ENCODE results near the gene PCBD1.

Gene PCBD1

DNA sequence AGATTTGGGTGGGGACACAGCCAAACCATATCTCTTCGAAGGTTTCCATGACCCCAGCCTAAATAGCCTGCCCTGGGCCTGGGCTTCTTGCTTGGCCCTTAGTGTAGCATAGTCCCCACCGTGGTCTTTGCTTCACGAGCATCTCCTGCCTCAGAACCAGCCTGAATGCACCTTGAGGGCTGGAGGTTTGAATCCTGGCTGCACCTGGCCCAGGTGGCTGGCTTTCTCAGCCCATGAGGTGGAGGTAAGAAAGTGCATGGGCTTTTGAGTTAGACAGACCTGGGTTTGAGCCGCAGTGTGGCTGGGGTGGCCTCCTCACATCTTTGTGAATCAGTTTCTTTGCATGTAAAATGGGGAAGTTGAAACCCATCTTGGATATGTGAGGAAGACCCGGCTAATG, 24.2 kb upstream of the PCBD1 start:
- TF ChIP-seq, protein P1, sequence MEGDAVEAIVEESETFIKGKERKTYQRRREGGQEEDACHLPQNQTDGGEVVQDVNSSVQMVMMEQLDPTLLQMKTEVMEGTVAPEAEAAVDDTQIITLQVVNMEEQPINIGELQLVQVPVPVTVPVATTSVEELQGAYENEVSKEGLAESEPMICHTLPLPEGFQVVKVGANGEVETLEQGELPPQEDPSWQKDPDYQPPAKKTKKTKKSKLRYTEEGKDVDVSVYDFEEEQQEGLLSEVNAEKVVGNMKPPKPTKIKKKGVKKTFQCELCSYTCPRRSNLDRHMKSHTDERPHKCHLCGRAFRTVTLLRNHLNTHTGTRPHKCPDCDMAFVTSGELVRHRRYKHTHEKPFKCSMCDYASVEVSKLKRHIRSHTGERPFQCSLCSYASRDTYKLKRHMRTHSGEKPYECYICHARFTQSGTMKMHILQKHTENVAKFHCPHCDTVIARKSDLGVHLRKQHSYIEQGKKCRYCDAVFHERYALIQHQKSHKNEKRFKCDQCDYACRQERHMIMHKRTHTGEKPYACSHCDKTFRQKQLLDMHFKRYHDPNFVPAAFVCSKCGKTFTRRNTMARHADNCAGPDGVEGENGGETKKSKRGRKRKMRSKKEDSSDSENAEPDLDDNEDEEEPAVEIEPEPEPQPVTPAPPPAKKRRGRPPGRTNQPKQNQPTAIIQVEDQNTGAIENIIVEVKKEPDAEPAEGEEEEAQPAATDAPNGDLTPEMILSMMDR (IDR thresholded peaks at IDR 0.05; ENCODE audit: low read length, missing control alignments): no peak
- no peak for DNase-seq (ENCODE audit: low read depth)
- no peak overlapping the region for H3K4me3 ChIP-seq (replicated peaks; ENCODE audit: low read depth, low read length)

DNA sequence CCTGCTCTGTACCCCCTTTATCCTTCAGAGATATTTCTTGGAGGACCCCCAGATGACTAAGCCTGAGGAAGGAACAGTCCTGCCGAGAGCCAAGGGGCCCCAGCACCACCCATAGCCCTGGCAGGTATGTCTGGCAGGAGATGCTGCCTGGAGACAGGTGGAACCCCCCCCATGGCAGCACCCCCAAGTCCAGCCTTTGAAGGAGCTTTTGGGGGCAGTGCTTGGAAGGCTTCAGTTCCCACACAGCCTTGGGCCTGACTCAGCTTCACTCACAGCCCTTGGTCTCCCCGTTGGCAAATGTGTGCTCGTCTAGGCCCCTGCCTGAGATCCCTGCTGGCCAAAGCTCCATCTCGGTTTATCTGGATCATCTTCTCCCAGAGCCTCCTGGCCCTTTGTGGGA, 23.0 kb upstream of the PCBD1 start:
- no peak overlapping the region for H3K4me3 ChIP-seq (replicated peaks; ENCODE audit: low read depth, low read length)
- DNase-seq (ENCODE audit: low read depth): no peak
- TF ChIP-seq, protein P1 (IDR thresholded peaks at IDR 0.05; ENCODE audit: low read length, missing control alignments): no peak

DNA sequence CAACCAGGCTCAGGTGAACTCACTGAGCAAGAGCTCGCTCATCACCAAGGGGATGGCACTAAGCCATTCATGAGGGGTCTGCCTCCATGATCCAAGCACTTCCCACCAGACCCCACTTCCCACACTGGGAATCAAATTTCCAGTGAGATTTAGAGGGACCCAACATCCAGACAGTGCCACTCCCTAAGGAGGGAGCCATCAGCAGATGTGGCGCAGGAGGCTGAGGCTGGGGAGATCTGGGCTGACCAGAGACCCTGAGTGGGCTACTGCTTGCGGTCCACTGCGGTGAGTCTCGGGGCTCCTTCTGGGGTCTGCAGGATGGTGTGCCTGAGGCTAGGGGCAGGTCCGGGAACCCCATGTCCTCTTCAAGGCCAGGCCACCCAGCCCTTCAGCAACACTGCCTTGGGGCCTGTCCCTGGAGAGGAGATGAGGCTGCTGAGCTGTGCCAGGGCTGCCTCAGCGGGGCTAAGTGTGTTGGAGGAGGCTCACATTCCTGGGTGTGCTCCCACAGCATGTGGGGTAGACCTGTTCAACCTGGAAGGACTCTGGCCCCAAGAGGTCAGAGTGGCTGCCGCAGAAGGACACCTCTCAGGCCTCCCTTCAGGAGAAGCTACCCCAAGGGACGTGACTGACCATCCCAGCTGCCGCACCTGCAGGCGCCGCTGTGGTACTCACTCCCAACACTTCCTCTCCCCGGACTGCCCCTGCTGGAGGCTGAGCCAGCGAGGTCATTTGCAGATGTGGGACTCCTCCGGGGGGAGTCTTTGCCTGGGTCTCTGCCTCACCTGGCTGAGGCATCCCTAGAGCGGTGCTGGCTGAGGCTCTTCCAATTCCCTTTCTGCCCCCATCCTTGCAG, 22.3 kb upstream of the PCBD1 start:
- no peak overlapping the region for H3K4me3 ChIP-seq (replicated peaks; ENCODE audit: low read depth, low read length)
- TF ChIP-seq, protein P1 (IDR thresholded peaks at IDR 0.05; ENCODE audit: low read length, missing control alignments): no peak
- DNase-seq (ENCODE audit: low read depth): no peak

DNA sequence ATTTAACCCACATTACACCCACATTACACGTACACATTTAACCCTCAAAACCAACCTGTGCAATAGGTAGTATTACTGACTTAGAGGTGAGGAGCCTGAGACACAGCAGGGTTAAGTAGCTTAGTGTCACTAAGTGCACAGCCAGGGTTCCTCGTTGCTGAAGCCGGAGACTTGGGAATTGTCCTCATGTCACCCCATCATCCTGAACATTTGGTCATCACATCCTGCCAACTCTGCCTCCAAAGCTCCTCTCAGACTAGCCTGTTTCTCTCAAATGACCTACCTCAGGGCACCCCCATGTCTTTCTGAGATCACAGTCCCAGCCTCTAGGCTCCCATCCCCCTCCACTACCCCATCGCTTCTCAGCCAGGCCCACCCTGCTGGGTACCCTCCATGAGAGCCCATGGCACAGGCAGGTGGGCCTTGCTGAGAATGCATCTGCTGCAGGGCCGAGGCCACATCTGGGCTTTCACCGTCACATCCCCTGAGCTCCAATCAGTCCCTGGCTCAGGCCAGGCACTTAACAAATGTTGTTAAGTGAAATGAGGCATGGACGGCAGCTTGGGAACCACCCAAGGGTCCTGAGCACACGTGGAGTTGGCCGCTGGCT, 21.1 kb upstream of the PCBD1 start:
- no peak overlapping the region for H3K4me3 ChIP-seq (replicated peaks; ENCODE audit: low read depth, low read length)
- no peak for DNase-seq (ENCODE audit: low read depth)
- TF ChIP-seq, protein P1 (IDR thresholded peaks at IDR 0.05; ENCODE audit: low read length, missing control alignments): no peak

DNA sequence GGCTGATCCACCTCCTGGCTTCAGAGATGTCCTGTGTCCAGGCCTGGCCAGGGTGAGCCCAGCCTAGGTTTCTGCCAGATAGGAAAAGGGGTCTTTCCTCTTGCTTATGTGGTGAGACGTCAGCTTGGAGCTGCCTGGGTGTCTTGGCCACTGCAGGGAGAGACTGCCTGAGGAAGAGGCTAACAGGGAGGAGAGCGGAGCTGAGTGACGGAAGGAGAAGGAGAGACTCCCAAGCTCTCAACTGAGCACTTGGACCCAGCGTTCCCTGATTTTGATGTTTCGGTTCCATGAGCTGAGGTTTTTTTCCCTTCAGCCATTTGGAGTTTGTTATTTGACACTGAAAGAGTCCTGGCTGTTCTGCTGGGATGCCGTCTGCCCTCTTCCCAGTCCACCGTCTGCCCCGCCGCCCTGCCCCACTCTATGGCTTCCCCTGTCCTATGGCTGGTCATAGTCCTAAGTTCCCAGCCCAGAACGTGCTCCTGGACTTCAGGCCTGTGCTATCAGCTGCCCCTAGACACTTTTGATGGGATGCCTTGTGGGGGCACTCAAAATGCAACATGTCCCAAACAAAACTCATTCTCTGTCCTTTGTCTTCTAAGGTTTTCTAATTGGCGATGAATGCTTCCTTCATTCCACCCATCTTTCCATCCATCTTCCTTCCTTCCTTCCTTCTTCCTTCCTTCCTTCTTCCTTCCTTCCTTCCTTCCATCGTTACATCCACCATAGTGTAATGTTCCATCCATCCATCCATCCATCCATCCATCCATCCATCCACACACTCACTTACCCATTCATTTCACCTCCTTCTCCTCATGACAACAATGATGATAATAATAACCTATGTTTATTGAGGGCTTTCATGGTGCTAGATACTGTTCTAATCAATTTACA, 20.3 kb upstream of the PCBD1 start:
- TF ChIP-seq, protein P1 (IDR thresholded peaks at IDR 0.05; ENCODE audit: low read length, missing control alignments): no peak
- no peak for DNase-seq (ENCODE audit: low read depth)
- no peak overlapping the region for H3K4me3 ChIP-seq (replicated peaks; ENCODE audit: low read depth, low read length)

DNA sequence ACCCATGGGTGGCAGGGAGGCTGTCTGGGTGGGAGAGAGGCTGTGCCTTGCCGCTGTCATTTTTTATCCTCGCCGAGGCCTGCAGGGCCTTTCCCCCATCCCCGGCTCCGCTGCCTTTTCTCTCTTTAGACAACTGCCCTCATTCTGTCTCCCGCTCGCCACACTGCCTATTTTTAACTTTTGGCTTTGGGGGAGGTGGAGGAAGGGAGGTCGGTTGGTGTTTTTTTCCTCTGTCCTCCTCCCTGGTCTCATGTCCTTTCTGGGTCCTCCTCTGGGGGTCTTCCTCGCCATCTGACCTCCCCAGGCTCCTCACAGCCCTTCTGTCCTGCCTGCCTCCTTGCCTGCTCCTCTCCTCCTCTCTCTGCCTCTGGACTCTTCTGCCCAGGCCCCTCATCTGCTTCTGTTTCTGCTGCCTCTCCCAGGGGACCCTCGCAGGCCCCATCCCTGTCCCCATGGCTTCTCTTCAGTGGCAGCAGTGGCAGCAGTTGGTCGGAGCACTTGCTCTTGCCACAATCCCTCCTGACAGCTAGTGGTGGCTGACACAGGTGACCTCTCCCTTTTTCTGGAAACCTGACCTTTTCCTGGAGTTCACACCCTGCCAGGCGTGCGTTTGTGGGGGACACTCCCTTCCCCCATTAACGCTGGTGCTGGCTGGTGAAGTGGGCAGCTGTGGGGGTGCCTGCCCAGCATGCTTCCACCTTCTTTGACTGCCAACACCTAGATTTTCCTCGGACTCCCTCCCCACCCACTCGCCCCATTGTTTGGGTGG, 19.5 kb upstream of the PCBD1 start:
- H3K4me3 ChIP-seq (replicated peaks; ENCODE audit: low read depth, low read length): no peak overlapping the region
- TF ChIP-seq, protein P1 (IDR thresholded peaks at IDR 0.05; ENCODE audit: low read length, missing control alignments): no peak
- no peak for DNase-seq (ENCODE audit: low read depth)
